OCI-LY1 (cell line): ENCODE measurements around the gene MED13L.

Source experiments
- H2AFZ ChIP-seq: fragments of 200-600 bp; sonication (generic), shearing (Covaris generic); 2 replicates; pipeline ENCODE4 v1.6.0; 2014; ENCODE audit warnings: antibody characterized with exemption, mild to moderate bottlenecking, low read length
- H3F3A ChIP-seq: fragments of 200-600 bp; sonication (generic), shearing (Covaris generic); 2 replicates; pipeline ENCODE4 v1.6.0; 2014; ENCODE audit warnings: mild to moderate bottlenecking, antibody characterized with exemption, low read length, moderate library complexity; ENCODE audit not compliant: insufficient read depth
- H3K27ac ChIP-seq: fragments of 200-600 bp; sonication (generic); 2 replicates; pipeline ENCODE4 v1.5.1; 2014; ENCODE audit warnings: low read length, mixed run types, mild to moderate bottlenecking, low read depth; ENCODE audit not compliant: poor library complexity, severe bottlenecking
- H3K27me3 ChIP-seq: fragments of 200-600 bp; sonication (generic); 2 replicates; pipeline ENCODE4 v1.6.0; 2014; ENCODE audit warnings: antibody characterized with exemption, mild to moderate bottlenecking, low read length, moderate library complexity; ENCODE audit not compliant: insufficient read depth
- H3K36me3 ChIP-seq: fragments of 200-600 bp; sonication (generic); 2 replicates; pipeline ENCODE4 v1.6.1; 2014; ENCODE audit warnings: mild to moderate bottlenecking, antibody characterized with exemption, low read length, moderate library complexity, mixed read lengths; ENCODE audit not compliant: insufficient read depth
- H3K4me1 ChIP-seq: fragments of 200-600 bp; sonication (generic); 2 replicates; pipeline ENCODE4 v1.5.1; 2014; ENCODE audit warnings: mild to moderate bottlenecking, low read length, moderate library complexity; ENCODE audit not compliant: insufficient read depth, severe bottlenecking
- H3K4me2 ChIP-seq: fragments of 200-600 bp; sonication (generic), shearing (Covaris generic); 2 replicates; pipeline ENCODE4 v1.6.1; 2014; ENCODE audit warnings: low read length
- H3K4me3 ChIP-seq: fragments of 200-600 bp; sonication (generic); 2 replicates; pipeline ENCODE4 v1.5.1; 2014; ENCODE audit warnings: low read length, low read depth, mild to moderate bottlenecking, mixed read lengths; ENCODE audit not compliant: poor library complexity, severe bottlenecking
- H3K79me2 ChIP-seq: fragments of 200-600 bp; shearing (Covaris generic); 2 replicates; pipeline ENCODE4 v1.6.1; 2016; ENCODE audit warnings: mixed run types, low read length, mixed read lengths; ENCODE audit not compliant: insufficient read depth
- H3K9ac ChIP-seq: fragments of 200-600 bp; sonication (generic), shearing (Covaris generic); 2 replicates; pipeline ENCODE4 v1.6.1; 2014; ENCODE audit warnings: mild to moderate bottlenecking, low read length, mixed read lengths
- H3K9me2 ChIP-seq: fragments of 200-600 bp; sonication (generic), shearing (Covaris generic); 2 replicates; pipeline ENCODE4 v1.6.1; 2014; ENCODE audit warnings: low read depth, mild to moderate bottlenecking, low read length, mixed read lengths
- H3K9me3 ChIP-seq: fragments of 200-600 bp; shearing (Covaris generic); 2 replicates; pipeline ENCODE4 v1.6.1; 2014; ENCODE audit warnings: low read length, mixed read lengths
- H4K20me1 ChIP-seq: fragments of 200-600 bp; sonication (generic), shearing (Covaris generic); 2 replicates; pipeline ENCODE4 v1.6.0; 2016; ENCODE audit warnings: mild to moderate bottlenecking, low read length; ENCODE audit not compliant: insufficient read depth
- EZH2 ChIP-seq: fragments of 200-600 bp; sonication (generic), shearing (Covaris generic); IDR thresholded peaks from 2 replicates; pipeline ENCODE4 v1.8.0; 2017; ENCODE audit warnings: borderline replicate concordance, mixed run types, mild to moderate bottlenecking, antibody characterized with exemption, low read length, moderate library complexity, mixed read lengths
- TF ChIP-seq, protein P1 (sequence below): fragments of 200-600 bp; sonication (generic), shearing (Covaris generic); IDR thresholded peaks from 2 replicates; pipeline ENCODE4 v1.5.1; 2017; ENCODE audit warnings: mild to moderate bottlenecking, antibody characterized with exemption, low read length, moderate library complexity, mixed read lengths

MED13L gene

DNA sequence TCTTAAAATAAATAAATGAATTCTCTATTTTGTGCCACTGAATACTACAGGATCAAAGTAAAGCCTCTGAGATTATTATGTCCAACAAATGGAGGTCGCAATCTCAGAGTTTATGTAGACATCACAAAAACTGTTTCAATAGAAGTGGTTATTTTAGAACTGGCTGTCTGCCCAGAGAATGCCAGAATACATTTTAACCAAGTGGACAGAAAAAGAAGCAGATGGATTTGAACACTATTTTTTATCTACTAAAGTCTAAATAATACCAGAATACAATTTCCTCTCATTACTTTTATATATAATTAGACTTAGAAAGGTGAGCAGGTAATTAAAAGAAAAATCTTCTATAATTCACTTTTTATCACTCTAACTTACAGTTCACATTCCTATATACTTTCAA lies 118.3 kb downstream of the MED13L start:
- Histone ChIP-seq H3K9me3 (no peaks in the 10 kb centered on the region), H3K9ac (no peak overlapping the region), H4K20me1 (peaks cover 2% of the 10 kb centered on the region), H3F3A (no peaks in the 10 kb centered on the region), H3K4me1 (no peaks in the 10 kb centered on the region), H2AFZ (no peak overlapping the region), H3K27ac (no peak overlapping the region), H3K4me2 (no peak overlapping the region), H3K79me2 (no peaks in the 10 kb centered on the region), H3K9me2 (no peaks in the 10 kb centered on the region), H3K27me3 (no peaks in the 10 kb centered on the region), H3K4me3 (no peak overlapping the region), H3K36me3 (no peaks in the 10 kb centered on the region)
- no peak for TF ChIP-seq EZH2
- TF ChIP-seq, protein P1, sequence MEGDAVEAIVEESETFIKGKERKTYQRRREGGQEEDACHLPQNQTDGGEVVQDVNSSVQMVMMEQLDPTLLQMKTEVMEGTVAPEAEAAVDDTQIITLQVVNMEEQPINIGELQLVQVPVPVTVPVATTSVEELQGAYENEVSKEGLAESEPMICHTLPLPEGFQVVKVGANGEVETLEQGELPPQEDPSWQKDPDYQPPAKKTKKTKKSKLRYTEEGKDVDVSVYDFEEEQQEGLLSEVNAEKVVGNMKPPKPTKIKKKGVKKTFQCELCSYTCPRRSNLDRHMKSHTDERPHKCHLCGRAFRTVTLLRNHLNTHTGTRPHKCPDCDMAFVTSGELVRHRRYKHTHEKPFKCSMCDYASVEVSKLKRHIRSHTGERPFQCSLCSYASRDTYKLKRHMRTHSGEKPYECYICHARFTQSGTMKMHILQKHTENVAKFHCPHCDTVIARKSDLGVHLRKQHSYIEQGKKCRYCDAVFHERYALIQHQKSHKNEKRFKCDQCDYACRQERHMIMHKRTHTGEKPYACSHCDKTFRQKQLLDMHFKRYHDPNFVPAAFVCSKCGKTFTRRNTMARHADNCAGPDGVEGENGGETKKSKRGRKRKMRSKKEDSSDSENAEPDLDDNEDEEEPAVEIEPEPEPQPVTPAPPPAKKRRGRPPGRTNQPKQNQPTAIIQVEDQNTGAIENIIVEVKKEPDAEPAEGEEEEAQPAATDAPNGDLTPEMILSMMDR: no peak

DNA sequence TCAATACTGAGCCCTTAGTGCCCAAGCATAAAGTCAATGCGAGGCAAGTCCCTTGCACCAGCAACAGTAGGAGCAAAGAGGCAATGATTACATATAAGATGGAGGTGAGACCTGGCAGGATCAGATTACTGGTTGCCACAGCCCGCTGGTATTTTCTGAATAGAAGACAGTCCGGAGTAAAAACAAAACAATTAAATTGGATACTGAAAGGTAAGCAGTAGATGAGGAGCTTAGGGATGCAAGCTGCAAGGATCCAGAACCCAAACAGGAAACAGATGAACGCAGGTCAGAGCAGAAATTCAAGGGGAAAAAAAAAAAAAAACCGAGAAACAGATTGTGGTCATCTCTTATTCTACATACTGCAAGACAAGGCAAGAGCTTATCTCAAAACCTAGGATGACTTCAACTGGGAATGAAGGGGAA lies 119.6 kb downstream of the MED13L start:
- H2AFZ ChIP-seq: no peak overlapping the region
- H3F3A ChIP-seq: no peaks in the 10 kb centered on the region
- TF ChIP-seq EZH2: no peak
- TF ChIP-seq, protein P1: no peak
- H3K9me2 ChIP-seq: no peaks in the 10 kb centered on the region
- H3K4me3 ChIP-seq: no peak overlapping the region
- no peaks in the 10 kb centered on the region for H3K36me3 ChIP-seq
- H3K27ac ChIP-seq: no peak overlapping the region
- H3K27me3 ChIP-seq: no peaks in the 10 kb centered on the region
- H3K79me2 ChIP-seq: no peaks in the 10 kb centered on the region
- H3K4me2 ChIP-seq: no peak overlapping the region
- H3K9me3 ChIP-seq: no peaks in the 10 kb centered on the region
- H4K20me1 ChIP-seq: no peaks in the 10 kb centered on the region; the same call in 1 of the 2 replicates
- H3K4me1 ChIP-seq: peaks cover 4% of the 10 kb centered on the region
- H3K9ac ChIP-seq: no peak overlapping the region

DNA sequence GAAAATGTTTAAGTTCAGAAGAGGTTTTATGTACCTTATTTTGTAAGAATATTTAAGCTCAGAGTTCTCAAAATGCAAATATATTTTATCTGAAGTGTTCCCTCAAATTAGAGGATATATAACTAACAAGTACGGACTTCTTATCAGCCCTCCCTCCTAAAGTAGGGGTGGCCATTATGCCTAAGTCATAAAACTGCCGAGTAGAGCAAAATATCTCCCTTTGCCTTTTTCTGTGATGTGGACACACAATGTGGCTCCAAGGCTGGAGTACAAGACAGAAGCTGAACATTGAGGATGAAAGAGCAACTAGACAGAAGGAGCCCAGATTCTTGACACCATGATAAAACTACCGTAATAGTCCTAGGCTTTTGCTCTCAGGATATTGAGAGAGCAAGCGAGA lies 120.9 kb downstream of the MED13L start:
- Histone ChIP-seq H4K20me1 (no peaks in the 10 kb centered on the region; the same call in 1 of the 2 replicates), H3K27ac (no peak overlapping the region), H3K4me1 (peaks cover 4% of the 10 kb centered on the region), H3K9ac (no peak overlapping the region), H3K79me2 (no peaks in the 10 kb centered on the region), H2AFZ (no peak overlapping the region), H3K4me2 (no peak overlapping the region), H3K36me3 (no peaks in the 10 kb centered on the region), H3F3A (no peaks in the 10 kb centered on the region), H3K4me3 (no peak overlapping the region), H3K9me2 (no peaks in the 10 kb centered on the region), H3K27me3 (no peaks in the 10 kb centered on the region), H3K9me3 (no peaks in the 10 kb centered on the region)
- TF ChIP-seq, protein P1: no peak
- no peak for TF ChIP-seq EZH2
